ENCODE results near the gene USP49. TPM values are rescaled to one million over a fixed set of nuclear protein-coding genes. Genes with fewer than 3 reads are reported as not detected.
"Not testable (repeated sequence)": the region's sequence is repeated elsewhere in the genome, so short reads cannot be mapped to it uniquely, and the experiment has no call there.

The USP49 gene
- total RNA-seq, 1 donor from 2014 or later = 1.2 TPM

GRCh38 chr6:41774841-41775240 lies 120.3 kb downstream of the USP49 start:
- DNase-seq (peak; percentile 26), ATAC-seq (ENCODE audit: poor library complexity) (no peak)
- intact Hi-C loops (cut with DNase I) = loop anchor here (5.0 to 10.0 kb wide), 3 partner anchors 170 to 390 kb away; no protein-coding TSS in a partner anchor

DNA sequence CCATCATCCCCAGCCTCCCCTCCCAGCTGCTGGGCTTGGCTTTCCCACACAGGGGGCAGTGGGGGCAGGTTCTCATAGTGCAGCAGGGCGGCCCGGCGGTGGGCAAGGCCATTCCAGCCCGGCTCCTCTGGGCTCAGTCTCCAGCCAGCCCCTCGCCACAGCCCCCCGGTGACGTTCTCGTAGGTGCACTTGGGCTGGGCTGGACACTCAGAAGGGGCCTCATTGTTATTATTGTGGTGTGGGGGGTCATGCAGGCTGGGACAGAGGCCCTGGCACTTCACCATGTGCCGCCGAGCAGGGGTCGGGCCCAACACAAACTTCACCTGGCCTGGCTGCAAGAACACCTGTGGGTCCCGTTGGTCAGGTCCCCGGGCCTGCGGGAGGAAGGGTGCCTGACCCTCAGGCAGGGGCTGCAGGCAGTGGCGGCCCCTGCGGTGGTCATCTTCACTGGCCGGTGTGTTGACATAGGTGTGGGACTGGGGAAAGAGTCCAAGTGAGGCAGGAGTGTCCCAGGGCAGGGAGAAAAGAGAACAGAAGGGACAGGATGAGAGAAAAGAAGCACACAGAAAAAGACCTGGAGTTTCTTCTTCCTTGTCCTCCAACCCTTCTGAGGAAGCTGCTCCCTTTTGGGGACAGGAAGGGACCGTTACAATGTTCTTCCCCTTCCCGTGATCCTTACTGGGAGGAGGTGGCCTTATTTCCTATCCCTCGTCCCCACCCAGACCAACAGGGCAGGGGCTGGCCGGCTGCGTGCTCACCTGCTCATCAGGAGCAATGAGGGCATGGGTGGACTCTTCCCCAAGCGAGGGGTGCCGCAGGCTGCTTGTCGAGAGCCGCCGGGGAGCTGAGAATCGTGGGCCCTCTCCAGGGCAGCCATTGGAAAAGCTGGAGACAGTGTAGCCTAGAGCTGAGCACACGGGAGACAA lies 123.9 kb downstream of the USP49 start:
- DNase-seq = peak; percentile 31
- intact Hi-C loops (cut with DNase I) = loop anchor here (10.0 kb wide), 2 partner anchors 167 to 393 kb away; no protein-coding TSS in a partner anchor
- ATAC-seq (ENCODE audit: poor library complexity) = no peak

- intact Hi-C loops (cut with DNase I) = loop anchor here (10.0 kb wide), 2 partner anchors 166 to 394 kb away; no protein-coding TSS in a partner anchor
- DNase-seq (peak; percentile 36), ATAC-seq (ENCODE audit: poor library complexity) (no peak)
Measured at GRCh38 chr6:41770381-41771057, 124.7 kb downstream of the USP49 start.

GRCh38 chr6:41769376-41769775 lies 125.8 kb downstream of the USP49 start:
- peak; percentile 9 for DNase-seq

GRCh38 chr6:41768545-41769308 lies 126.4 kb downstream of the USP49 start:
- DNase-seq (peak; percentile 36), ATAC-seq (ENCODE audit: poor library complexity) (peak; percentile 6)
- intact Hi-C loops (cut with DNase I) = no loop called here

More at GRCh38 chr6:41769376-41769775, 125.8 kb downstream of the USP49 start:
- intact Hi-C loops (cut with DNase I) = no loop called here
- ATAC-seq (ENCODE audit: poor library complexity) = no peak

DNA sequence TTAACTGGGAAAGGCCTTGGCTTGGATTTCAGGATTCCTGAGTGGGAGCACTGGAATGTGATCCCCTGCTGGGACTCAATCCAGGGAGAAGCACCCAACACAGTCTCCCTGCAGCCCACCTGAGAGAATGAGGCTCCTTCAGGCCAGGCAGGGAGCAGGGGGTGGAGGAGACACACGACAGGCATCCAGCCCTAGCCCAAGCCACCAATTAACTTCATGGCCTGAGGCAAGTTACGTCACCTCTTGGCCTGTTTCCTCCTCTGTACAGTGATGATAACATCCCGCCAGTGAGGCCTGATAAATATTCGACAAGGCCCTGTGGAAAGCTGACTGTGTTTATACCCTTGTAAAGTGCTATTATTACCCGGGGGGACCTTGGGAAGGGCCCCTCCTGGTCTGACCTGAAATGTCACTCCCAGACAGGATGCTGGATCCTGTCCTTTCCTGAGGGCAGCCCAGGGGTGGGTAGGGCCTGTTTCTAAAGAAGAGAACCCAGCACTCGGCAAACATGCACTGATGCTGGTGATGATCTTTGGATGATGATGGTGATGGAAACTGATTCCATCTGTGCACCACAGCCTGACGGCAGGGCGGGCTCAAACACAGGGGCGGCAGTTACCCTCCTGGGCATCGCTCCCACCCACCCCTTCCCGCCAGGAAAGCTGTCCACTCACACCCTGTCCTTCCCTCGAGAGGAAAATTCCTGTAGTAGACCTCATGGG lies 127.9 kb downstream of the USP49 start:
- ATAC-seq (ENCODE audit: poor library complexity) (peak; percentile 86), DNase-seq (peak; percentile 57)
- intact Hi-C loops (cut with DNase I) = no loop called here

DNA sequence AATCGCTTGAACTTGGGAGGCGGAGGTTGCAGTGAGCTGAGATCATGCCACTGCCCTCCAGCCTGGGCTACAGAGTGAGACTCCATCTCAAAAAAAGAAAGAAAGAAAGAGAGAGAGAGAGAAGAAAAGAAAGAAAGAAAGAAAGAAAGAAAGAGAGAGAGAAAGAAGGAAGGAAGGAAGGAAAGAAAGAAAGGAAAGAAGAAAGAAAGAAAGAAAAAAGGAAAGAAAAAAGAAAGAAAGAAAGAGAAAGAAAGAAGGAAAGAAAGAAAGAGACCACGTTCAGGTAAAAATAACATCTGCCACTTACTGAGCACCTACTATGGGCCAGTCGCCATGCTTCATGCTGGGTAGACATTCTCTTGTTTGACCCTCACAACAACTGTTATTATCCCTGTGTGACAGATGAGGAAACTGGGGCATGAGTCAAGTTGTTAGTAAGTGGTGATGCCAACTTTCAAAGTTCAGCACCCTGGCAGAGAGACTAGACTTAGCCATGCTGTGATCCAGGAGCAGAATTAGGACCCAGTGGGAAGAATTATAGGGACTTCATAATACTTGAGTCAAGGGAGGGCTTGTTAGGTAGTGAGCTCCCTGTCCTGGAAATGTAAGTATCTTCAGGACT lies 129.0 kb downstream of the USP49 start:
- intact Hi-C loops (cut with DNase I); ATAC-seq (ENCODE audit: poor library complexity): not testable (repeated sequence)

GRCh38 chr6:41763470-41763869 lies 131.7 kb downstream of the USP49 start:
- ATAC-seq (ENCODE audit: poor library complexity) = no peak
- DNase-seq = no peak

More for the DNA sequence above, 129.0 kb downstream of the USP49 start:
- peak; percentile 4 for DNase-seq

DNA sequence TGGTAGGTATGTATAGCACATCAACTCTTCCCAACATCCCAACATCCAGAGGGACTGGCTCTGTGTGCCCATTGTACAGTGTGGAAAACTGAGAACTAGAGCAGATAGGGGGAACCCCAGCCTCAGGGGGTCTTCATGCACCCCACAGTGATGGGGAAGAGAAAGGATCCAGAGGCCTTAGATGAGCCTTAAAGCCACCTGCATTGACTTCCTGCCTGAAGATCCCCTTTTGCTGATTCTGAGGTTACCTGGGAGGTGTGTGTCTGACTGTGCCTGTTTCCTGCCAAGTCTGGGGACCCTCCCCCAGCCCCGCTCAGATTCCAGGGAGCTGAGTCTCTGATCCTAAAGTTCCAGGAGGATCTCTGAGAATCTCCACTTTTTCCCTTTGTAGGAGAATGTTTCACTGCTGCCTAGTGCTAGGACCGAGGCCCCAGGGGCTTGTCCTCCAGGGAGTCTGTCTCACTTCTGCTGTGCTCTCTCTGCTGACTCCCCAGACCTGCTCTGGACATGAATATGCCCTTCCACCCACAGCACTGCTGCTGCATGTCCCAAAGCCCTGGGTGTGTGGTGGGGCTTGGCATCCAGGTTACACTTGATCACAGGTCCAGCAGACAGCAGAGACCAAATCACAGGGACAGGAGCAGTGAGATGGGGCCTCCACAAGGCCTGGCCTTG lies 135.1 kb downstream of the USP49 start:
- ATAC-seq (ENCODE audit: poor library complexity) = no peak
- intact Hi-C loops (cut with DNase I) = no loop called here
- no peak for DNase-seq

More at GRCh38 chr6:41763470-41763869, 131.7 kb downstream of the USP49 start:
- intact Hi-C loops (cut with DNase I) = no loop called here

DNA sequence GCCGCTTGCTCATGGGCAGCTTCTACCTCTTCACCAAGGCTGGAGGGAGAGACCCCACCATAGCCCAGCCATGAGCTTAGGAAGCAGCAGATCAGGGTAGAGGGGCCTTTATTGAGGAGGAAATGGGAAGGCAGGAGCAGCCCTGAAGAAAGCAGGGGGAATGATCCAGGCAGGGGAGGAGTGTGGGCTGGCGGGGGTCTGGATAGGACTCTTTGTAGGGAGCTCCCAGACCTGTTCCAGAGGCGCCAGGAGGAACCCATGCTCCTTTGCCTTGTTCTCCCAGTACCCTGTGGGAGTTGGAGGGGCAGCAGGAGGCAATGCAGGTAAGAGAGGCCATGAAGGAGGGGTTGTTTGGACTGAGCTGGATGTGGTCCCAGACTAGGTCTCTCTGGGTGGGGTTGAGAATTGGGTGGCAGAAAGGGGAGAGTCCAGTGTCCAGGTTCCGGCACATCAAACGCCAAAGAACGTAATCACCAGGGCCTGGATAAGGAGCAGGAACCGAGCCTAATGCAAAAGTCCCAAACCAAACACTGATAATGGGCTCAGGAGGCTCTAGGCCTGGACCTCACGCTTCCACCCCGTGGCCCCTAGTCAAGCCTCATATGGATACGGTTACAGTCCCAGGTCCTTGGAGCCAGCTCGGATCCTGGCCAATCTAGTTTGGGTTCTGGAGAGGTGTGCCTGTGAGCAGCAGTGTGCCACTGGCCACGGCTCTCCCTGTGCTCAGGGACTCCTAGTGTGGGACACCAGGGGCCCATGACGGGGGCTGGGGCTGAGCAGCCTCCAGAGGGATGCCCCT lies 135.9 kb downstream of the USP49 start:
- DNase-seq (no peak), ATAC-seq (ENCODE audit: poor library complexity) (no peak)
- intact Hi-C loops (cut with DNase I) = no loop called here

DNA sequence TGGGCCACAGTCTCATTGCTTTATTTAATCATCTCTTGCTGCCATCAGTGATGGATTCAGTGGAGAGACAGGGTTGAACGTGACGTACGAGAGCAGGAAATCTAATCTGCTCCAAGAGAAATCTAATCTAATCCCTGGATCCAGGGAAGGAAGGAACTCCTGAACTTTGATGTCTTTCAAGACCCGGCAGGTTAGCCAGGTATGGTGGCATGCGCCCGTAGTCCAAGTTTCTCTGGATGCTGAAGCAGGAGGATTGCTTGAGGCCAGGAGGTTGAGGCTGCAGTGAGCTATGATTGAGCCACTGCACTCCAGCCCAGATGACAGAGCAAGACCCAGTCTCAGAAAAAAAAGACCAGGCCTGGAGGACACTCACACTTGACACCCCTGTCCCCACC lies 136.5 kb downstream of the USP49 start:
- DNase-seq (no peak), ATAC-seq (ENCODE audit: poor library complexity) (no peak)
- intact Hi-C loops (cut with DNase I) = no loop called here

- ATAC-seq (ENCODE audit: poor library complexity) (no peak), DNase-seq (no peak)
- intact Hi-C loops (cut with DNase I) = no loop called here
Measured at GRCh38 chr6:41757931-41758640, 137.1 kb downstream of the USP49 start.

GRCh38 chr6:41757271-41757670 lies 137.9 kb downstream of the USP49 start:
- DNase-seq = no peak
- ATAC-seq (ENCODE audit: poor library complexity) = no peak
- intact Hi-C loops (cut with DNase I) = no loop called here

DNA sequence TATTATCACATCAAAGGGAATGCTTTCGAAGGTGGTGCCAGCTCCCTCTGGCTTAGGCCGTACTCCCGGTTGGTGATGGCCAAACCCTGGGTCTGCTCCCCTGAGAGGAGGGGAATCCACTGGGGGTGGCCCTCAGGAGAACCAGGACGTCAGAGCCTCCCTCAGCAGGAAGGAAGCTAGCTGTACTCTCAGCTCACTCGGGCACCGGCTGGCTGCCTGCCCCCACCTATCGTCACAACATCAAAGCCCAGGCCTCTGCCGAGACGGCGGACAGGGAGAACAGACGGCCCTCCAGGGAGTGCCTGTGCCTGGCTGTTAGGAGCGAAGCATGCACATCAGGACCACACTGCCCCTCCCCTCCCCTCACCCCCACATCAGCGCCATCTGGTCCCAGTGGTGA lies 138.8 kb downstream of the USP49 start:
- no peak for ATAC-seq (ENCODE audit: poor library complexity)
- intact Hi-C loops (cut with DNase I) = no loop called here

GRCh38 chr6:41755895-41756294 lies 139.3 kb downstream of the USP49 start:
- intact Hi-C loops (cut with DNase I) = no loop called here
- DNase-seq (no peak), ATAC-seq (ENCODE audit: poor library complexity) (no peak)

More for the DNA sequence above, 138.8 kb downstream of the USP49 start:
- peak; percentile 30 for DNase-seq

DNA sequence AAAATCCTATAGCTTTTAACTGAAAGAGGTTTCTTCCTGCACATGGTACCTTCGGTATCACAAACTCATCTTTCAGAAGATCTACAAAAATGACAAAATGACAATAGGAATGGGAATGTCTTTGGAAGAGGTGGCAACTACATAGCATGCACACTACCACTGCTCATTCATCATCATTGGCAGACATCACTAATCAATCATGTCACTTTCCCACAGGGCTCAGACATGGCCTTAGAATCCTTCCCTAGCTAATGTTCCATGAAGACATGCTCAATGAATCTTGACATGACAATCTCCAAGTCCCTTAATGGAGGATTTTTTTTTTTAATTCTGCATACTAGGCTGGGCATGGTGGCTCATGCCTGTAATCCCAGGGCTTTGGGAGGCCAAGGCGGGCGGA lies 144.8 kb downstream of the USP49 start:
- ATAC-seq (ENCODE audit: poor library complexity) (no peak), DNase-seq (no peak)
- intact Hi-C loops (cut with DNase I) = no loop called here
